A549 treated with CpdA at 1 μM for 4 hours (cell line): ENCODE data around the gene CARTPT. TPM values are rescaled to one million over a fixed set of nuclear protein-coding genes. Genes with fewer than 3 reads are reported as not detected.

ENCODE experiments used
- total RNA-seq: library from RNA; stranded (reverse); fragments of 200-300 nt; extraction: Qiagen RNA extraction; gene quantifications from 5 replicates; pipeline ENCODE4 v1.2.3, GENCODE V29; 2022; ENCODE audit warnings: low read depth

CARTPT gene
- total RNA-seq = not detected in 5 replicates

GRCh38 chr5:71719063-71719964 lies at the start of gene CARTPT:
Gene CARTPT (plus strand): TSS chr5:71719275. CDS start chr5:71719294, 19 bp downstream.

Other genes with a start within 250 kb of the CARTPT start
- 40.5 to 48.2 TPM (median 42.9 TPM) in 5 replicates for gene MCCC2, start 131.9 kb upstream of the CARTPT start, total RNA-seq